ENCODE results near the gene PDLIM7.

PDLIM7 gene

GRCh38 chr5:177437623-177438022, 59.8 kb downstream of the PDLIM7 start:
- Histone ChIP-seq H3K36me3 (ENCODE audit: control insufficient read depth in 5 of 5, insufficient read depth in 5 of 5, low read length in 5 of 5) (peaks cover 0 to 84% (median 77%) of the 10 kb centered on the region in 5 donors), H3K27me3 (ENCODE audit: control insufficient read depth in 5 of 5, insufficient read depth in 4 of 5, low read length in 5 of 5) (no peaks in the 10 kb centered on the region), H3K9me3 (ENCODE audit: control insufficient read depth in 5 of 5, low read length in 5 of 5) (no peaks in the 10 kb centered on the region), H3K4me3 (ENCODE audit: low read depth in 1 of 5, low read length in 5 of 5) (no peak overlapping the region), H3K4me1 (ENCODE audit: control insufficient read depth in 5 of 5, insufficient read depth in 5 of 5, low read length in 5 of 5) (no peaks in the 10 kb centered on the region), H3K9ac (ENCODE audit: low read length in 5 of 5) (no peak overlapping the region), H3K27ac (ENCODE audit: low read depth, low read length) (no peak overlapping the region)

- Histone ChIP-seq H3K27me3 (ENCODE audit: control insufficient read depth in 5 of 5, insufficient read depth in 4 of 5, low read length in 5 of 5) (no peaks in the 10 kb centered on the region), H3K4me3 (ENCODE audit: low read depth in 1 of 5, low read length in 5 of 5) (no peak overlapping the region), H3K27ac (ENCODE audit: low read depth, low read length) (no peak overlapping the region), H3K9ac (ENCODE audit: low read length in 5 of 5) (no peak overlapping the region), H3K9me3 (ENCODE audit: control insufficient read depth in 5 of 5, low read length in 5 of 5) (no peaks in the 10 kb centered on the region), H3K4me1 (ENCODE audit: control insufficient read depth in 5 of 5, insufficient read depth in 5 of 5, low read length in 5 of 5) (peaks cover 0 to 15% (median 5%) of the 10 kb centered on the region in 5 donors), H3K36me3 (ENCODE audit: control insufficient read depth in 5 of 5, insufficient read depth in 5 of 5, low read length in 5 of 5) (peaks cover 0 to 85% (median 74%) of the 10 kb centered on the region in 5 donors)
Observed at GRCh38 chr5:177435847-177436536, 61.4 kb downstream of the PDLIM7 start.

GRCh38 chr5:177434942-177435738, 62.3 kb downstream of the PDLIM7 start:
- Histone ChIP-seq H3K9me3 (ENCODE audit: control insufficient read depth in 5 of 5, low read length in 5 of 5) (no peaks in the 10 kb centered on the region), H3K9ac (ENCODE audit: low read length in 5 of 5) (no peak overlapping the region), H3K36me3 (ENCODE audit: control insufficient read depth in 5 of 5, insufficient read depth in 5 of 5, low read length in 5 of 5) (peaks cover 0 to 85% (median 71%) of the 10 kb centered on the region in 5 donors), H3K27ac (ENCODE audit: low read depth, low read length) (no peak overlapping the region), H3K27me3 (ENCODE audit: control insufficient read depth in 5 of 5, insufficient read depth in 4 of 5, low read length in 5 of 5) (no peaks in the 10 kb centered on the region), H3K4me1 (ENCODE audit: control insufficient read depth in 5 of 5, insufficient read depth in 5 of 5, low read length in 5 of 5) (peaks cover 0 to 21% (median 6%) of the 10 kb centered on the region in 5 donors), H3K4me3 (ENCODE audit: low read depth in 1 of 5, low read length in 5 of 5) (no peak overlapping the region)

GRCh38 chr5:177434437-177434836, 63.0 kb downstream of the PDLIM7 start:
- peaks cover 0 to 80% (median 70%) of the 10 kb centered on the region in 5 donors for H3K36me3 ChIP-seq (ENCODE audit: control insufficient read depth in 5 of 5, insufficient read depth in 5 of 5, low read length in 5 of 5)
- H3K27me3 ChIP-seq (ENCODE audit: control insufficient read depth in 5 of 5, insufficient read depth in 4 of 5, low read length in 5 of 5): no peaks in the 10 kb centered on the region
- H3K4me1 ChIP-seq (ENCODE audit: control insufficient read depth in 5 of 5, insufficient read depth in 5 of 5, low read length in 5 of 5): peaks cover 0 to 28% (median 10%) of the 10 kb centered on the region in 5 donors
- H3K9me3 ChIP-seq (ENCODE audit: control insufficient read depth in 5 of 5, low read length in 5 of 5): no peaks in the 10 kb centered on the region
- H3K4me3 ChIP-seq (ENCODE audit: low read depth in 1 of 5, low read length in 5 of 5): no peak overlapping the region
- no peak overlapping the region for H3K27ac ChIP-seq (ENCODE audit: low read depth, low read length)
- no peak overlapping the region for H3K9ac ChIP-seq (ENCODE audit: low read length in 5 of 5)

- no peak overlapping the region for H3K27ac ChIP-seq (ENCODE audit: low read depth, low read length)
- peaks cover 0 to 34% (median 17%) of the 10 kb centered on the region in 5 donors for H3K4me1 ChIP-seq (ENCODE audit: control insufficient read depth in 5 of 5, insufficient read depth in 5 of 5, low read length in 5 of 5)
- H3K9me3 ChIP-seq (ENCODE audit: control insufficient read depth in 5 of 5, low read length in 5 of 5): no peaks in the 10 kb centered on the region
- no peaks in the 10 kb centered on the region for H3K27me3 ChIP-seq (ENCODE audit: control insufficient read depth in 5 of 5, insufficient read depth in 4 of 5, low read length in 5 of 5)
- no peak overlapping the region for H3K9ac ChIP-seq (ENCODE audit: low read length in 5 of 5)
- H3K4me3 ChIP-seq (ENCODE audit: low read depth in 1 of 5, low read length in 5 of 5): no peak overlapping the region
- peaks cover 0 to 79% (median 70%) of the 10 kb centered on the region in 5 donors for H3K36me3 ChIP-seq (ENCODE audit: control insufficient read depth in 5 of 5, insufficient read depth in 5 of 5, low read length in 5 of 5)
Observed at GRCh38 chr5:177433658-177434217, 63.7 kb downstream of the PDLIM7 start.
